HG02759 (cell line): ENCODE measurements around the gene HYAL1.
A peak's percentile ranks its signal among the peaks of the same experiment; 100 is the strongest.
"Not testable (repeated sequence)": the region's sequence is repeated elsewhere in the genome, so short reads cannot be mapped to it uniquely, and the experiment has no call there.

Experiments used
- ATAC-seq: cut with Tn5 transposase; IDR thresholded peaks from one replicate; pipeline ENCODE4 v1.9.1; 2021; ENCODE audit warnings: mild to moderate bottlenecking, moderate library complexity; ENCODE audit not compliant: unreplicated experiment

The HYAL1 gene

DNA sequence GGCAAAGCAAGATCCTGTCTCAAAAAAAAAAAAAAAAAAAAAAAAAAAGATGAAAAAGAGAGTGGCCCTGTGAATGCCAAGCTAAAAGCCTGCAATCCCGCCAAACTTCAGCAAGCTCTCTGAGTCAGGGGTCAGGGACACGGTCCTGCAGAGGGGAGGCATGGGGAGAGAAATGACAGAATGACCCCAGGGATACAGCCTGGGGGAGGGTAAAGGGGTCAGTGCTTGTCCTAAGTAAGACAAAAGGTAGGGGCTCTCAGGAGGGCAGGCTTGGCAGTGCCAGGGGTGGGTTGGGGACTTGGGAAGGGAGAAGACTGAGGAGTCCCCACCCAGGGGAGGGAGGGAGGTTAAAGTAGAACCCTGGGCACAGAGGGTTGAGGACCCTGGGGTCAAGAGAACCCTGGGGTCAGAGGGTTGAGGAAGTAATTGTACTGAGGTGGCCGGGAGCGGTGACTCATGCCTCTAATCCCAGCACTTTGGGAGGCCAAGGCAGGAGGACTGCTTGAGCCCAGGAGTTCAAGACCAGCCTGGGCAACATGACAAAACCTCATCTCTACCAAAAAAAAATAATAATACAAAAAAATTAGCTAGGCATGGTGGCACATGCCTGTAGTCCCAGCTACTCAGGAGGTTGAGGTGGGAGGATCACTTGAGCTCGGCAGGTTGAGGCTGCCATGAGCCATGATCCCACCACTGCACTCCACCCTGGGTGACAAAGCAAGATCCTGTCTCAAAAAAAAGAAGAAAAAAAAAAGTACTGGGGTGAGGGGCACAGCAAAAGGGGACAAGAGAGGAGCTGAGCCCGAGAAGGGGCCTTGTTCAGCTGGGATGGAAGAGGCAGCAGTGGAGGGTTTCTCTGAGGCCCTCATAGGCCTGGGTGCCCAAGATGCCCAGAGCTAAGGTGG lies 39.6 kb downstream of the HYAL1 start:
- ATAC-seq: no peak

DNA sequence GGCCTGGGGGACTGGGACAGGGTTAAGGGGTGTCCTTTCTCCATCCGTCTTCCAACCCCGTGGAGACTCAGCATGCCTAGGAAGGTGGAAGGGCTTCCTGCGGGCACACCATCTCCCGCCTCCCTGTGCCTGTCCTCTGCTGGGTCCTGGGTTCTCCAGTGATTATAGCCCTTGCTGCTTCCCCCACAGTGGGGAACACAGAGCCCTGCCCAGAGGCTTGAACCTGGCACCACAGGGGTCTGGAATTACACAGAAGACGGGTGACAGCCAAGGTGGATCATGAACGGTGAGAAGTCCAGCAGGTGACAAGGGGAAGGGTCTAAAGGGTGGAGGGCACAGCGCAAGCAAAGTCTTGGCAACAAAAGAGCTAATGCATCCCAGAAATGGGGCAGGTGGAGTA lies 40.6 kb downstream of the HYAL1 start:
- ATAC-seq: no peak

- not testable (repeated sequence) for ATAC-seq
Measured at GRCh38 chr3:50262200-50262599, 41.2 kb downstream of the HYAL1 start.

DNA sequence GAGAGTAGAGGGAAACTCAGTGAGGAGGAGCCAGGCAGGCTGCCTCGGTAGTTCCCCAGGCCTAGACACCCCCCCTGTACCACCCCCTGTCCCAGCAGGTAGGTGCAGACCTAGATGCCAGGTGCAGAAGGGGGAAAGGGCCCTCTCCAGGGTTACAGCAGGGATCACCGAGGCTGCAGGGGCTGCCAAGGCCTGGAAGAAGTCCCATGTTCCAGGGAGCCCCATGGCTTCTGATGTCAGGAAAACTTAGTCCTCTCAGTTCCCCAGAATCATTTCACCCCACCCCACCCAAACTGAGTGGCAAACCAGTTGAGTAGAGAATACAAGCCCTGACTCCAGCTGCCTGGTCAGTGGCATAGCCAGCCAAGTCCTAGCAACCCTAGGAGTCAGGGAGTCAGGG lies 41.9 kb downstream of the HYAL1 start:
- ATAC-seq: no peak

GRCh38 chr3:50260942-50261441 lies 42.4 kb downstream of the HYAL1 start:
- ATAC-seq: no peak

GRCh38 chr3:50260027-50260941 lies 43.1 kb downstream of the HYAL1 start:
- ATAC-seq: peak; percentile 90

DNA sequence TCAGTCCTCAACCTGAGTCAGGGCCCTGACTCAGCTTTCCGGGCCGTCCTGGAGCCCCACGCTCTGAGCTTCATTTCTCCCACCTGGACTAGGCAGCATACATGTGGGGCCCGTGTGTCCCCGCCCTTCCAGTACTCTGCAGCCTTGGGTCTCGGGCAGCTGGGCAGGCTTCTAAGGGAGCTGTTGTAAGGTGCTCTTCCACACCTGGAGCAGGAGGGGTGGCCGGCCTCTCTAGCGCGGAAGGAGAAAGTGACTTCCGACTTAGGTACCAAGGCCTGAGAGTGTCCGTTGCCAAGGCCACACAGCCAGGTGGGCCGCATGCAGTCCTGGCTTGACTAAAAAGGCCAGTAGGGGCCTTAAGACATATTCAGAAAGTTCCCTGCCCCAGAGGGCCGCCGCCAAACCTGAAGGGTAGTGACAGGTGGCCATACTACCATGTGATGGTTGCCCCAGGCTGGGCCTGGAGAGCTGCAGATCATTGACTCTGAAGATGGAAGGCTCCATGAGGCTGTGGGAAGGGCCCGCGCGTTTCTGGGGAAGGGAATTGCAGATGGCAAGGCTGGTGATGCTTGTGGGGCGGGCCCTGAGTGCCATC lies 43.8 kb downstream of the HYAL1 start:
- ATAC-seq: peak; percentile 27

GRCh38 chr3:50258979-50259378 lies 44.4 kb downstream of the HYAL1 start:
- ATAC-seq: no peak

DNA sequence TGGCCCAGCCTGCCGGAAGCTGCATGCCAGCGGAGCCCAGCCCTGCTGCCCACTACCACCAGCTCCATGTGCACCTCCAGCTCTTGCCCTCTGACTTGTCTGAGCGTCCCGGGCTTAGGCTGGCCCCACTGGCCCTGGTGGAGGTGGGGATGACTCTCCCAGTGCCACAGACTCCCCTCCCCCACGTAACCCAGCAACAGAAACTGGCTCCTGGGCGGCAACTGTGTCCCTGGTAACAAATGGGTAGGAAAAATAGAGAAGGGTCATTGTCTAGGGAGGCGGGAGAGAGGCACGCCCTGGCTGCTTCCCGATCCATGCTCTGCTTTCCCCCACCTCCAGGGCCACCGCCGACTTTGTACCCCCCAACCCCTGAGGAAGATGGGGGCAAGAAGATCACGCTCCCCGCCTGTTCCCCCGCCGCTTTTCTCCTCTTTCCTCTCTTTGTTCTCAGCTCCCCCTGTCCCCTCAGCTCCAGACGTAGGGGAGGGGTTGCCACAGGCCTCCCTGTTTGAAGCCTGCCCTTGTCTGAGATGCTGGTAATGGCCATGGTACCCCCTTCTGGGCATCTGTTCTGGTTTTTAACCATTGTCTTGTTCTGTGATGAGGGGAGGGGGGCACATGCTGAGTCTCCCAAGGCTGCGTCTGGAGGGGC lies 45.2 kb downstream of the HYAL1 start:
- ATAC-seq: no peak

GRCh38 chr3:50256978-50257890 lies 46.1 kb downstream of the HYAL1 start:
- ATAC-seq: no peak

DNA sequence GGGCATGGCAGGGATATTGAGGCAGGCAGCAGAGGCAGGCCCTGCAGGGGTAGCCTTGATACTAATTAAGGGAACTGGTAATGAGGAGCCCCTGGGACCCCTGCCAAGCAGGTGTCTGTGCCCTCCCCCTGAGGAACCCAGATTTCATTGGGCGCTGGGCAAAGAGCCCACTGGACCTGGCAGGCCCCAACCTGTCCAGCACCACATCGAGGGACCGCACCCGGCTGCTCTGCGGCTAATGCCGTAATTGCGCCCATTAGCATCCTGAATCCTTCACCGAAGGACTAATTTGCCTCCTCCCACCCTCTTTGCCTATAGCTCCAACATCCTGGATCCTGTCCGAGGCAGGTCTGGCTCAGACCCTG lies 48.1 kb downstream of the HYAL1 start:
- ATAC-seq: no peak

GRCh38 chr3:50254577-50255250 lies 48.7 kb downstream of the HYAL1 start:
- ATAC-seq: no peak

- ATAC-seq: no peak
Measured at GRCh38 chr3:50251220-50251619, 52.2 kb downstream of the HYAL1 start.

DNA sequence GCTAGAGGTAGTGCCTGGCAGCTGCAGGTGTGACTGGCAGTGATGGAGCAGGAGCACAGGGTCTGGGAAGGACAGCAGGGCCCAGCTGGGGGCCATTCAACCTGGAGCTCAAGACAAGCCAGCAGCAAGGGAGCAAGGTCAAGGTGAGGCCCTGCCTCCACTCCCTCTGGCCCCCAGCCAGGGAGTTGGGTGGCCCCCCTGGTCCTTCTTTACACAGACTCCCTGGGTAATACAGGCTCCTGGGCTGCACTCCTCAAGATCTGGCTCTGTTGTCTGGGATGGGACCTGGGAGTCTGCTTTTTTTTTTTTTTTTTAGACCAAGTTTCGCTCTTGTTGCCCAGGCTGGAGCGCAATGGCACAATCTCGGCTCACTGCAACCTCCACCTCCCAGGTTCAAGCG lies 52.9 kb downstream of the HYAL1 start:
- ATAC-seq: no peak
